Spleen (tissue), 7 donors: ENCODE data around the gene DDAH1.

Source experiments
- POLR2A ChIP-seq, 3 donors: fragments of 450-650 bp; IDR thresholded peaks; one replicate each; pipeline ENCODE4 v1.5.1; 2017; ENCODE audit warnings: antibody characterized with exemption in 3 of 3, mild to moderate bottlenecking in 1 of 3
- POLR2AphosphoS5 ChIP-seq, 3 donors: sonication (generic); formaldehyde crosslinking; IDR thresholded peaks; one replicate each; pipeline ENCODE4 v1.5.1; 2017; ENCODE audit warnings: antibody characterized with exemption in 3 of 3
- TF ChIP-seq, protein P1 (sequence below), 11 experiments: fragments of 200-600 bp in 7 of 11; fragments of 450-650 bp in 4 of 11; sonication (generic) in 4 of 11; IDR thresholded peaks in 8 of 11; conservative IDR thresholded peaks in 3 of 11; 1 replicate in 7 of 11; 2 replicates in 4 of 11; pipeline versions ENCODE4 v1.4.0 to v1.8.0; 2016 to 2021; ENCODE audit warnings: antibody characterized with exemption in 11 of 11, inconsistent platforms in 4 of 11, mild to moderate bottlenecking in 1 of 11
- donor health status: DM: no; HTN: no; CAD: no; lungs with moderate emphysema.
- donor health status: DM: no; HTN: no; CAD: no.
- donor health status: DM: no; HTN: no; CAD: no.

DNA sequence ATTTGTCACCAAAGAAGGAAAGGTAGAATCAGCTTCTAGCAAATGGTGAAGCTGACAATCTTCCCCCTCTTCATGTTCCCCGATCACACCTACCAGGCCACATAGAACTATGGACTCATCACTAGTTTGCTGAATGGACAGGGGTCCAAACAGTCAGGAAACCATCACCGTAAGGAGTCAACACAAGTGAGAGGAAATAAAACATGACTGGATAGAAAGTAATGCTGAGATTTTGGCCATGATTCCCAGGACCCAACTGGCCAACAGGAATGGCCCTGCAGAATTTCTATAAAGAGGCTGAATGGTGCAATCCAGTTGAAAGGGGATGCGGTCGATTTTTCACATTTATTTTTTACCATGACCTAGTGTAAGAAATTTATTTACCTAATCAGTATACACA, 10.7 kb downstream of the DDAH1 start:
- TF ChIP-seq POLR2A (IDR thresholded peaks at IDR 0.05) = no peak
- TF ChIP-seq, protein P1, sequence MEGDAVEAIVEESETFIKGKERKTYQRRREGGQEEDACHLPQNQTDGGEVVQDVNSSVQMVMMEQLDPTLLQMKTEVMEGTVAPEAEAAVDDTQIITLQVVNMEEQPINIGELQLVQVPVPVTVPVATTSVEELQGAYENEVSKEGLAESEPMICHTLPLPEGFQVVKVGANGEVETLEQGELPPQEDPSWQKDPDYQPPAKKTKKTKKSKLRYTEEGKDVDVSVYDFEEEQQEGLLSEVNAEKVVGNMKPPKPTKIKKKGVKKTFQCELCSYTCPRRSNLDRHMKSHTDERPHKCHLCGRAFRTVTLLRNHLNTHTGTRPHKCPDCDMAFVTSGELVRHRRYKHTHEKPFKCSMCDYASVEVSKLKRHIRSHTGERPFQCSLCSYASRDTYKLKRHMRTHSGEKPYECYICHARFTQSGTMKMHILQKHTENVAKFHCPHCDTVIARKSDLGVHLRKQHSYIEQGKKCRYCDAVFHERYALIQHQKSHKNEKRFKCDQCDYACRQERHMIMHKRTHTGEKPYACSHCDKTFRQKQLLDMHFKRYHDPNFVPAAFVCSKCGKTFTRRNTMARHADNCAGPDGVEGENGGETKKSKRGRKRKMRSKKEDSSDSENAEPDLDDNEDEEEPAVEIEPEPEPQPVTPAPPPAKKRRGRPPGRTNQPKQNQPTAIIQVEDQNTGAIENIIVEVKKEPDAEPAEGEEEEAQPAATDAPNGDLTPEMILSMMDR (IDR thresholded peaks at IDR 0.05 in 8 of 11, conservative IDR thresholded peaks at IDR 0.05 in 3 of 11) = no peak
- no peak for TF ChIP-seq POLR2AphosphoS5 (IDR thresholded peaks at IDR 0.05)
